Posterior vena cava (tissue), 2 donors: ENCODE data around the gene ACOX3. TPM values are rescaled to one million over a fixed set of nuclear protein-coding genes. Genes with fewer than 3 reads are reported as not detected.
A peak's percentile ranks its signal among the peaks of the same experiment; 100 is the strongest.

Experiments used
- DNase-seq: peaks from one replicate; pipeline ENCODE4 v3.0.0-alpha.2; 2020; ENCODE audit warnings: low spot score
- intact Hi-C, 2 donors: fragments of 100-400 bp; cut with DNase I; formaldehyde crosslinking; loops; one replicate each; pipeline versions ENCODE4 v1.14.1 to v1.14.2; 2022 to 2023
- total RNA-seq, 2 donors: library from RNA; stranded (reverse); fragmentation: NEBNext Ultra II Directional; extraction: Animal tissue kit (Norgen Biotek cat#: 25700); gene quantifications; one replicate each; pipeline ENCODE4 v1.2.1, GENCODE V29; 2021
- donor health status: DM: yes; HTN: yes; CAD: no.
- donor health status: DM: yes; HTN: yes; CAD: no.

Gene ACOX3
- total RNA-seq, 2 donors from 2014 or later: 29.7 to 36.8 TPM

DNA sequence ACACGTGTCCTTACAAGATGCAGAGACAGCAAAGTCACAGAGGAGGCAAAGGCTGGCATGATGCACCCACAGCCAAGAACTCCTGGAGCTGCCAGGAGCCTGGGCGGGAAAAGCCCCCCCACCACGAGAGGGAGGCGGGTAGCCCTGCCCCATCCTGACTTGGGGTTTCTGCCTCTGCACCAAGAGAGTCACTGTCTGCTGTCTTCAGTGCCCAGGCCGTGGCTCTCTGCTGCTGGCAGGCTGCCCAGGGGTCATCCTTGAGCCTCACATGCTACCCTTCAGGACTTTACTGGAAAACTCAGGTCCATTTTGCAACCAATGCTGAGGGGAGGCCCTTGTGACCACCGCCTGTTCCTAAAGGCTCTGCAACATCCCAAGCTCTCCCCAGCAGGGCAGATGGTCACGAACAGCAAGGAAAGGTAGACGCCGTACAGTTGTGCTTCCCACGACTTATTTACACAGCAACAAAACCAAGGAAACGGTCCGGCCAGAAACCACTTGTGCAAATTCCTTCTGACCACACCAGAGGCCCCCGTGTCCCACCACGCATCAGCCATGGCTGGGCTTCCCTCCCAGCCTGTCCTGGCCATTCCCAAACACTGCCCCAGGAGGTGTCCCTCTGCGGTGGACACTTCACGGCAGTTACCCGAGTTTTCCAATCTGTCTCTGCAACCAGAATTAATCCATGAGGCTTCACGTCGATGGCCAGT is 56.9 kb downstream of the ACOX3 start:
- peak; percentile 75 for DNase-seq

DNA sequence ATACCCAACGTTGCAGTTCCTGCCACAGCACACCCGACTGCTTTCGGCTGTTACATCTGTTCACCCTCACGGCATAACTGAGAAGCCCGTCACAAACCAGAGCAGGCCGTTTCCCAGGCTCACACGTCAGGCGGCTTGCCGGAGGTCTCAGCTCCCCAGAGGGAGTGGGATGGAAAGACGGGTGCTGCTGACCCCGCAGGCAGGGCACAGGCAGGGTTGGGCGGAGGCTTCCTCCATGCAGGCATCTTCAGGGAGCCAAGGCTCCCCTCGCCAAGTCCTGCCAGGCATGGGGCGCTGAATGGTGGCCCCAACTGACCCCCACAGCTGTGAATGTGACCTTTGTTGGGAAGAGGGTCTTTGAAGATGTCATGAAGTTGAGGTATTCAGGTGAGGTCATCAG is 57.5 kb downstream of the ACOX3 start:
- intact Hi-C loops: no loop called here

More for the DNA sequence above, 56.9 kb downstream of the ACOX3 start:
- intact Hi-C loops: no loop called here

DNA sequence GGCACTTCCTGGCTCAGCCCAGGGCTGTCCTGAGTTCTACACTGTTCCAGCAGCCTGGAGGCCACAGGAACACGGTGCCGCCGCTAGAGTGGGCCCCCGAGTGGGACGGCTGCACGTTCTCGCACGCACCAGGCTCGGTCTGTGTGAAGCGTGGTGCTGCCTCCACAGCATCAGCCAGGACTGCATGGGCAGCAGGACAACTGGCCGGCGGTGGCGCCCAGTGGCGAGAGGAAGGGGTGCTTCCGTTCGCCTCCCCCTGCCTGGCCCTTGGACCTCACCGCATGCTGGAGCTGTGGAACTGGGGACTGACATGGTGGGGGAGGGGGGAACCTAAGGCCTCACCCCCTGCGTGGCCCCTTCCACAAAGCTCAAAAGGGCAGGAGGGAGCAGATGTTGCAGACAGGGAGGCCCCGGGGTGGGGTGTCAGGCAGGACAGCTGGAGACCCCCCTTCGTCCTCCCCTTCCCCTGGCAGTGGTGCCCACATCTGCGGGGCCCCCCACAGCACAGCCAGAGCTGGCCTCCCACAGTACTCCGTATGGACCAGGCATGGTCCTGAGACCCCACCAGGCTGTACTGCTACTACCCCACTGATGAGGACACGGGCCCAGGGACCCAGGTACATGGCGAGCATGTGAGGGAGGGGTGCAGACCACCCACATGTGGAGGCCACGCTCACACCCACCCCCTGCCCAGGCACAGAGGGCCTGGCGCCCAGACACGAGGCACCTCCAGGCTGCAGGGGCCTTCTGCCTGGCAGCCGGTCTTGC is 58.5 kb downstream of the ACOX3 start:
- intact Hi-C loops: no loop called here

More for the DNA sequence above, 57.5 kb downstream of the ACOX3 start:
- DNase-seq: peak; percentile 57

DNA sequence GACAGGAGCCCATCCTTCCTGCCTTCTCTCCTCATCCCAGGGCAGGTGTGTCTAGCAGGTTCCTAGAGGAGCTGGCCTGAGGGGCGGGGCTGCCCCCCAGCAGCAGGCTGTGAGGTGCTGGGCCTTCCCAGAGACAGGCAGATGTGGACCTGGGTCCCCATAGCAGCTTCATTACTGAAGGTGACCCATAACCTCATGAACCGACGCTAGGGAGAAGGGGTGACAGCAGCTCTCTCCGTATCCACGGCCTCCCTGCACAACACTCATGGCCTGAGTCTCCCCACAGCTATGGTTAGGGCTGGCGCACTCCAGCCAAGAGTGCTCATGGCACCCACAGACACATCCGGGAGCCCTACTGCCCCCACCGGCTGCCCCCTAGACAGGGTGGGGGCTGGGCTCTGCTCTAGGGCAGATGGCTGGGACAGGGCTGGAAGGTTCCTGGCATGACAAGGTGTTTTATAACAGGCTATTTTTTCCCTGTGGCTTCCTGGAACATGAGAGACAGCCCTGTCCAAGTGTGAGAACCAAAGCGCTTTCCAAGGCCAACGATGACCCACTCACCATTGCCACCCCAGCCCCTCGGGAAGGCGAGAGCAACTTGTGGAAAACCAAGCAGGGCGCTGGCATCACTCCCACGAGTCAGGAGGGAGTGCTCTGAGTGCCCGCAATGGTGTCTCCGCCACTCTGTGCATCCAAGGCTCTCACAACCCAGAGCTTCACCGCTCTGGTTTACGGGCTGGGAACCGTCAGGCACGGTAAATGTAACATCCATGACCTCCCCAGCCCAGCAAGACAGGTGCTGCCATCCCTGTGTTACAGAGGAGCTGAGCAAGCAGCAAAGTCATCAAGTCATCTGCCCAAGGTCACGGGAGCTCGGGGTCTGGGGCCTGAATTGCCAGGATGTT is 59.8 kb downstream of the ACOX3 start:
- DNase-seq: peak; percentile 61
- intact Hi-C loops: no loop called here

More for the DNA sequence above, 58.5 kb downstream of the ACOX3 start:
- peak; percentile 70 for DNase-seq

DNA sequence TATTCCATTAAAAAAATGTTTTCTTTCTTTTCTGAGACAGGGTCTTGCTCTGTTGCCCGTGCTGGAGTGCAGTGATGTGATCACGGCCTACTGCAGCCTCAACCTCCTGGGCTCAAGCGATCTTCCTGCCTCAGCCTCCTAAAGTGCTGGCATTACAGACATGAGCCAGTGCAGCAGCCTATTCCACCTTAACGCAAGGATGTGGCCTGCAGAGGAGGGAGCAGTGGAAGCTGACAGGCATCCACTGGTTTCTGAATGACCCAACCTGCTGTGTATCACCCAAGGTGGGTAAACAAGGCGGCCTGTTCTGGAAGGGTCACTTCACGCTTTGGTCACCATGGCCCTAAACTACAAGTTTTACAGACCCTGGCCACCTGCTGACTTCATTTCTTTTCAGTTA is 60.8 kb downstream of the ACOX3 start:
- DNase-seq: peak; percentile 14

DNA sequence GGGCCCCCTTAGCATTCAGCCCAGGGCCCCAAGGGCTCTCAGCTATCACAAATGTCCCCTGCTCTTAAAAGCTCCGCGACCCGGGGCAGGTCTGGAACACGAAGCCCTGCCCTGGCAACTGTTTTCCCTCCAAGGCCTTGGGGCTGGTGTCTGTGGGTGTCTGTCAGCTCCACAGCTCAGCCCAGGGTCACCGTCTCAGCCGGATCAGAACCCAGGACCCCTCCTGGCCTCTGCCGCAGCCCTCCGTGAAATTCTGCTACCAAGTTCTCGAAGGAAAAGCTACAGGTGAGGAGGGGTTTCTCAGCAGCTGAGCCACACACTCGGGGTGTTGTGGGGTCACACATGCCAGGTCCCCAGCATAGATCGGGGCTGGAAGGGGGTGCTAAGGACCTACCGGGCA is 61.2 kb downstream of the ACOX3 start:
- intact Hi-C loops: no loop called here
- peak; percentile 56 for DNase-seq

More for the DNA sequence above, 60.8 kb downstream of the ACOX3 start:
- intact Hi-C loops: no loop called here

DNA sequence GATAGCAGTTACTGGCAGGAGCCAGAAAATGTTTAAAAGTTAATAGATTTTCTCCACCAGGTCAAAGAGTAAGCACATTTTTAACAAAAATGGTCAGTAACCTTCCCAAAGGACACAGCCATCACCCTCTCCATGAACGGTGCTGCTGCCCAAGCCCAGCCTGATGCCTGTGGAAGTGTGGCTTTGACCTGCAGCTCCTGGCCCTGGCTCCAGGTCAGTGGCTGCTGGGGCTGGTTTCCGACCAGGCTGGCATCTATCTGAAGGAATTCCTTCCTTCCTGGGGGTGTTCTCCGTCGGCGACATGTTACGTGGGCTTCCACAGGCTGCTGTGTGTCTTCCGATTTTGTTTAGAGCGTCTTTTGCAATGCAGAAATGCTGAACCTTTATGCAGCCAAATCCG is 61.7 kb downstream of the ACOX3 start:
- DNase-seq: peak; percentile 58
- intact Hi-C loops: no loop called here

DNA sequence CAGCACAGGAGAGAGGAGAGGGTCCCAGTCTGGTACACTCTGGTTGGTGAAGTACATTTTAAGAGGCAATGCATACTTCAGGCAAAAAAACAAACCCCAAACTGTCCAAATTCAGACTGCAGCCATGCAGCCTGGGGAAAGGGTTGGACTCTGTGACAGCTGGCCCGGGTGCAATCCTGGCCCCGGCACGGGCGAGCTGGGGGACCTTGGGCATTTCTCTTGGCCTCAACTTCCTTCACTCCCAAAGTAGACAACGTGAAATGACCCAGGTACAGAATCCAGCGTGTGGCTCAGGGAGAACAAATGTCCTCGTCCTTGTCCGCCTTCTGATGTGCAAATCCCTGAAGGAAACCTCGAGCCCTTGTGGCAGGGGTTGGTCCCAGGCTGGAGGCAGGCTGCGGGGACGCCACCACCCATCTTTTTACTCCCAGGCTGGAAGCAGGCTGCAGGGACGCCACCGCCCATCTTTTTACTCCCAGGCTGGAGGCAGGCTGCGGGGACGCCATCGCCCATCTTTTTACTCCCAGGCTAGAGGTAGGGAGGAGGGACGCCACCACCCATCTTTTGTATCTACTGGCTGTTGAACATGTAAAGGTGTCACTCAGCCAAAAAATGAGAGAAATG is 62.3 kb downstream of the ACOX3 start:
- intact Hi-C loops: no loop called here
- DNase-seq: peak; percentile 32

DNA sequence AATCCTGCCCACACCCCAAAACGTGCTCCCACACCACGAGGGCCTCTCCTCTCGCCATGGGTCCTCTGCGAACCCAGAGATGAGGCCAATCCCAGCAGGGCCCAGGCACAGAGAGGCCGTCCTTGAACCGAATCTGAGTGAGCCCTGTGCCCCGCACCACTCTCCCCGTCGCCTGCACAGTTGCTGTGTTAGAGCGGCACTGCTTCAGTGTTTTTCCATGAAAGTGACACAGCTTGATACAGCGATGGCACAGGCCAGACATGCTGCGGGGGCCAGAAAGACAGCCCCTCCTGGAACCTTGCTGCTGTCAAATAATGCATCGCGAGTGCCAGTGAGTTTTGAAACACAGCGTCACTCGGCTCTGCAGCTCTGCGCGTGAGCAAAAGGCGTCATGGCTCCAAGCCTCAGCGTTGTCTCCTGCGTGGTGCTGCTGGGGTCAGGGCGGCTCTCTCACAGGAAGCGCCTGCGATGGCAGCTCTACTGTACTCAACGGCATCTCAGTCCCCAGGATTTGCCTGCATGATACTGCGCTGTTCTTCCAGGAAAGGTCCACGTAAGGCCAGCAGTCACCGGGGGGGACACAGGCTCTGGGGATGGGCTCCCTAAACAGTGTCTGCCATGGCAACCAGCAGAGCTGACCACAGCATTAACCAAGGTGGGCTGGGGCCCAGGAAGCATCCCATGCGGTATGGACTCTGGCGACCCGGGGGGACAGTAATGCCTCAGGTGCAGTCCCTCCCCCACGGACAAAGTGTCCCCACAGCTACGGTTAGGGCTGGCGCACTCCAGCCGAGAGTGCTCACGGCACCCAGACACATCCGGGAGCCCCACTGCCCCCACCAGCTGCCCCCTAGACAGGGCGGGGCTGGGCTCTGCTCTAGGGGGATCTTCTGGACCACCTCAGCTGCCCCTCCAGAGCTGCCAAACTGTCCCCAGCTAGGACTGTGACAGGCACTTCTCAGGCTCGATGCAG is 63.1 kb downstream of the ACOX3 start:
- DNase-seq: peak; percentile 74
- intact Hi-C loops: no loop called here

DNA sequence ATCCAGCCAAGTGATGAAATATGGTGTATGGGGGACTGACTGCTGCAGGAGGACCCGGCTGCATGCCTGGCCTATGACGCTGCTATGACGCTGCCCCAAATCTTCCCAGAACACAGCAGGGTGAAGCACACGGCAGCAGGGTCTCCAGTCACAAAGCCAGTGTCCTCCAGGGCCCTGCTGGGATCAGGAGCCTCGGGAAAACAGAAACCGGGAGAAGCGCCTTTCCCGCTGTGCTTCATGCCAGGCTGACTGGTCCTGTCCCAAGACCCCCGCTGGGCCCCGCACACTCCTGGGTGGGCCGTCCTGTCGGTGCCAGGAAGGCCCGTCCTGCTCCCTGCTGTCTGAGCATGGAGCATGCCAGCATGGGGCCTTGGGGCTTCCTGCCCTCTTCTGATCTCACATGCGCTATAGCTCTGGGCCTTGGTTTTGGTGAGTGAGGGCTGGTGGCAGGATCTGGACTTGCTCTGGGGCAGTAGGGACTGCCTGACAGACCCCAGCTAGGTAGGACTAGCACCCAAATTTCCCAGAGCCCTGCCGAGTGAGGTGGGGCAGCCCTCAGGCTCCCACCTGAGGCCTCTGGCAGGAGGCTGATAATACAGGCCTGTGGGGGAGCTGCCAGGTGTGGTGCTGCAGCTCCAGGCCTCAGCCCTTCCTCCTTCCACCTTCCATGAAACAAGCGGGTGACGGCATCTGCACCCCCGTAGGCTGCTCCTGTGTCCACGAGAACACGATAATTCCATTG is 64.0 kb downstream of the ACOX3 start:
- peak; percentile 78 for DNase-seq

DNA sequence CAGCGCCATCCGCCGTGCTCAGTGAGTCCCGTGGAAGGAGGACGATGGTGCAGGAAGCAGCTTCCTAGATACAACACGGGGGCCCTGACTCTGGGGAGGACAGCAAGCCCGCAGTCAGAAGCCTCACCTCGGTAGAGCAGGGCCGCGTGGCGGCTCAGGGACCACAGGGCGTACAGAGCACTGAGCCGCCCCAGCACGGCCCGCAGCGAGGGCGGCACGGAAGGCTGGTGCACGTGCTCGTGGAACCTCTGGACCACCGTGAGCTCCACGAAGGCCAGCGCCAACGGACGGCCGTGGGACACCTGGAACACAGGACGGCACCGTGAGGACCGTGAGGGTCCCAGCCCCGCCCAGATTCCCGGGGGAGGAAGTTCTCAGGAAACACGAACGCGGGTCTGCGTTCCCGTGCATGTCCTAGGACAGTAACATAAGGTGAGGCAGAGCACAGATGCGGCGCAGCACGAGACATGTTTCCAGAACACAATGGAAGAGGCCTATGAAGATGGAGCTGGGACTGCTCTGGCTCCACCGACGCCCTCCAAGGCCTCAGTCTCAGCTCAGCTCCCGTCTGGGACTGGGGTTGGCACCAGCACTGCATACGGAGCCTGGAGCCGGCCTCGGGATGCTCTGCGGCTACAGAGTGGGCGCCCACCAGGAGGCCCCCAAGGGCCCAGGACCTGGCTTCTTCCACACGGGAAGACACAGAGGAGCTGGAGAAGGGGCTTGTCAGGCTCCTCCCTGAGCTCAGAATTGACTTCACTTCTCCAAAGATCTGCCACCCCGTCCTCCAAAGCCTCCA is 65.5 kb downstream of the ACOX3 start:
- peak; percentile 70 for DNase-seq
- intact Hi-C loops: no loop called here

More for the DNA sequence above, 64.0 kb downstream of the ACOX3 start:
- intact Hi-C loops: no loop called here

DNA sequence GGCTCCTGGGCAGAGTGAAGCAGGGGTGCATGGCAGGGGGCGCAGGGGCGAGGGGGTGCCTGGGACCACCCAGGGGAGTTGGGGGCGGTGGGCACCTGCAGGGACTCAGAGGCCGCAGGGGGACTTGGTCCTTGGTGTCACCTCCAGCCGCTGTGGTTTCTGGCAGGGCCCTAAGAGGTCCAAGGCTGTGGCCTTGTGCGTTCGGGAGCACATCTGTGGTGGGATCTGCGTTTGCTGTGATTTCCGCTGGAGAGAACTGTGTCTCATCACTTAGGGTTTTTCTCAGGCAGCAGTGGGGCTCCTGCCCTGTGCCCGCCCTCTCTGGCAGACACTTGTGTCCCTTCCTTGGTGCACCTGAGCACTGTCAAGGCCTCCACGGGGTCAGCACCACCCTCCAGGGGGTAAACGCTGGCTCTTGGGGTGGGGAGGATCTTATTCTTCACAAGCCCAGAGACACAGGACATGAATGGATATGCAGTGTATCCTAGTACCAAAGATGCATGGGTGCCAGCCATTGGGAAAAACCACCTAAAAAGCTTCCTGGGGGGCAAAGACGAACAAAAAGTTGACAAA is 66.5 kb downstream of the ACOX3 start:
- peak; percentile 61 for DNase-seq
- intact Hi-C loops: no loop called here

DNA sequence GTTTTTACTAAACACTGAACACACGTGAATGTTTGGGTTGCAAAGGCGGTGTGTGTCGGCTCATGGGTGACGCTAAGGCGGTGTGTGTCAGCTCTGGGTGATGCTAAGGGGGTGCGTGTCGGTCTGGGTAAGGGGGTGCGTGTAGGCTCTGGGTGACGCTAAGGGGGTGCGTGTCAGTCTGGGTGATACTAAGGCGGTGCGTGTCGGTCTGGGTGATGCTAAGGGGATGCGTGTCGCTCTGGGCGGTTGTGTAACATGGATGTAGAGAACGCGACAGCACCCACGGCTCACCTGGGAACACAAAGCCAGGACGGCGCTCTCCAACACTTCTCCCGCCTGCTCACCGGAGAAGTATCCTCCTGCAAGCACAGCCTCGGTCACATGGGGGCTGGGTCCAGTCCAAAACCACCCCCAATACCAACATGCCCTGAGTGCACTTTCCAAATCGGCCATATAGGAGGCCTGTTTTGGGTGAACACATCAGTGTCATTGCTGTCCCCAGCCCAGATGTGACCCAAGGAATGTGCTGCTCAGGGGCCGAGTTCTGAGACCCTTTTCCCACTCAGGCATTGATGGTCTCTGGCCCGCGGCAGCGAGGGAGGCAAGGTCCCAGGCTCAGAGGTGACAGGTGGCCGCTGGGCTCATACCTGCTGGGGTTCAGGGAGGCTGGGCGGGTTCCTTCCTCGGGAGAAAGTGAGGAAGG is 67.1 kb downstream of the ACOX3 start:
- intact Hi-C loops: no loop called here
- DNase-seq: peak; percentile 69

DNA sequence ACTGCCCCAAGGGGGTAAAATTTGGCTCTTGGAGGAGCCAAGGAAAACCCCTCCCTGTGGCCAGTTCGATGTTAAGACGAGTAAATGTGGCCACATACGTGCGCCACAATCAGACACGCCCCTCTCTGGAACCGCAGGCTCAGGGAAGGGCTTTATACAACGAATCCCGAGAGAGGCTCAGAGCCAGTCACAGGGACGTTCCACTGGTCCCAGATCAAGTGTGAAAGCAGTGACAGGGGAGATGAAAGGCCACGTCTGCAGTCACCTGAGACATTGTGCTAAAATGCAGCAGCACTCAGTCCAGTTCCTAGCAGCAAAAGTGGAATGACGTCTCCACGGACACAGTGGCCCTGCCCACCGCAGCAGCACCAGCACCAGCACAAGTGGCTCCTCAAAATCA is 68.0 kb downstream of the ACOX3 start:
- intact Hi-C loops: no loop called here
- DNase-seq: peak; percentile 46

DNA sequence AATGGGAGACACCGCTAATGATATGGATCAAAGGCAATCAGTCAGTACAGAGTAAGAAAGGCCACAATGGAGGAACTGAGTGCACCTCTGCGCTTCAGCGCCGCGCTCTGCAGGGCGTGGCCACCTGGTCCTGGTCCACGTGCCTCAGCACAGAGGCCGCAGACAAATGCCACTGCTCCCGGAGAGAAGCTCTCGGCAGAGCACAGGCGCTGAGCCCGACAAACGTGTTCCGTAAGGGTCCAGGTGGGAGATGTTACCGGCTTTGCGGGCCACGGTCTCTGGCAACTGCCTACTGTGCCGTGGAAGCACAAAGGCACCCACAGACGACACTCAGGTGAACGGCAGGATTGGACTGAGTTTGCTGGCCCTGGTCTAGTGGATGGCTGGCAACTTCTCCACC is 68.9 kb downstream of the ACOX3 start:
- DNase-seq: peak; percentile 67
- intact Hi-C loops: no loop called here
